H9 (cell line): ENCODE measurements around the gene HOXC13. TPM values are rescaled to one million over a fixed set of nuclear protein-coding genes. Genes with fewer than 3 reads are reported as not detected.

Experiments used
- DNase-seq: peaks from one replicate; pipeline ENCODE4 v3.0.0-alpha.2; 2017
- H2AFZ ChIP-seq: one replicate; pipeline ENCODE4 v1.6.1; 2013; ENCODE audit warnings: mild to moderate bottlenecking, low read length, control low read depth, moderate library complexity
- H2AK5ac ChIP-seq: 2 replicates; pipeline ENCODE4 v1.6.1; 2013; ENCODE audit warnings: low read length, control low read depth, mixed read lengths; ENCODE audit not compliant: insufficient read length
- H2BK120ac ChIP-seq: one replicate; pipeline ENCODE4 v1.6.1; 2013; ENCODE audit warnings: low read depth, mild to moderate bottlenecking, low read length, control low read depth, inconsistent platforms; ENCODE audit not compliant: poor library complexity, severe bottlenecking
- H2BK12ac ChIP-seq: 2 replicates; pipeline ENCODE4 v1.6.1; 2013; ENCODE audit warnings: low read length, control low read depth, mixed read lengths, low read depth; ENCODE audit not compliant: insufficient read length
- H2BK15ac ChIP-seq: 2 replicates; pipeline ENCODE4 v1.6.1; 2013; ENCODE audit warnings: low read depth, low read length, control low read depth
- H2BK20ac ChIP-seq: one replicate; pipeline ENCODE4 v1.6.1; 2013; ENCODE audit warnings: low read depth, mild to moderate bottlenecking, low read length, control low read depth, inconsistent platforms; ENCODE audit not compliant: poor library complexity, severe bottlenecking
- H2BK5ac ChIP-seq: 2 replicates; pipeline ENCODE4 v1.6.1; 2013; ENCODE audit warnings: low read length, control low read depth, mixed read lengths; ENCODE audit not compliant: insufficient read length
- H3K14ac ChIP-seq: 2 replicates; pipeline ENCODE4 v1.6.1; 2013; ENCODE audit warnings: low read length, control low read depth; ENCODE audit not compliant: insufficient read depth
- H3K18ac ChIP-seq: 2 replicates; pipeline ENCODE4 v1.6.1; 2013; ENCODE audit warnings: low read depth, mild to moderate bottlenecking, mixed read lengths, low read length, control low read depth; ENCODE audit not compliant: insufficient read length
- H3K23ac ChIP-seq: 2 replicates; pipeline ENCODE4 v1.6.1; 2013; ENCODE audit warnings: low read length, control low read depth, mixed read lengths, low read depth; ENCODE audit not compliant: insufficient read length
- H3K23me2 ChIP-seq: 2 replicates; pipeline ENCODE4 v1.6.1; 2013; ENCODE audit warnings: low read depth, mild to moderate bottlenecking, mixed read lengths, low read length, control low read depth; ENCODE audit not compliant: insufficient read length, poor library complexity, severe bottlenecking
- H3K27ac ChIP-seq: 2 replicates; pipeline ENCODE4 v1.5.1; 2013; ENCODE audit warnings: low read length, control low read depth, mixed read lengths, low read depth; ENCODE audit not compliant: insufficient read length
- H3K27me3 ChIP-seq: 2 replicates; pipeline ENCODE4 v1.6.1; 2013; ENCODE audit warnings: low read length, control low read depth, inconsistent platforms; ENCODE audit not compliant: insufficient read depth
- H3K4ac ChIP-seq: 2 replicates; pipeline ENCODE4 v1.6.1; 2013; ENCODE audit warnings: low read depth, mild to moderate bottlenecking, control low read depth, inconsistent platforms, low read length, moderate library complexity
- H3K4me1 ChIP-seq: 2 replicates; pipeline ENCODE4 v1.6.1; 2013; ENCODE audit warnings: low read length, control low read depth, inconsistent platforms; ENCODE audit not compliant: insufficient read depth
- H3K4me2 ChIP-seq: 2 replicates; pipeline ENCODE4 v1.6.1; 2013; ENCODE audit warnings: low read length, control low read depth, mixed read lengths; ENCODE audit not compliant: insufficient read length, insufficient read depth
- H3K56ac ChIP-seq: 2 replicates; pipeline ENCODE4 v1.6.1; 2013; ENCODE audit warnings: low read depth, mild to moderate bottlenecking, mixed read lengths, low read length, control low read depth; ENCODE audit not compliant: insufficient read length
- H3K79me1 ChIP-seq: 2 replicates; pipeline ENCODE4 v1.6.1; 2013; ENCODE audit warnings: low read depth, mild to moderate bottlenecking, moderate library complexity, low read length, control low read depth, inconsistent platforms; ENCODE audit not compliant: insufficient read depth, poor library complexity, severe bottlenecking
- H3K79me2 ChIP-seq: 2 replicates; pipeline ENCODE4 v1.6.1; 2013; ENCODE audit warnings: low read length, control low read depth, inconsistent platforms; ENCODE audit not compliant: insufficient read depth
- H3K9ac ChIP-seq: 2 replicates; pipeline ENCODE4 v1.6.1; 2013; ENCODE audit warnings: low read length, control low read depth, mixed read lengths; ENCODE audit not compliant: insufficient read length; ENCODE audit errors: extremely low read depth
- H3K9me3 ChIP-seq: one replicate; pipeline ENCODE4 v1.6.1; 2013; ENCODE audit warnings: low read depth, low read length, inconsistent platforms; ENCODE audit not compliant: control insufficient read depth
- H3T11ph ChIP-seq: one replicate; pipeline ENCODE4 v1.6.1; 2013; ENCODE audit warnings: mild to moderate bottlenecking, low read length, control low read depth, inconsistent platforms
- H4K20me1 ChIP-seq: one replicate; pipeline ENCODE4 v1.6.1; 2013; ENCODE audit not compliant: control insufficient read depth, insufficient read length, insufficient read depth
- H4K5ac ChIP-seq: 2 replicates; pipeline ENCODE4 v1.6.1; 2013; ENCODE audit warnings: low read depth, mild to moderate bottlenecking, mixed read lengths, low read length, control low read depth; ENCODE audit not compliant: insufficient read length
- H4K8ac ChIP-seq: replicated peaks from 2 replicates; pipeline ENCODE4 v1.6.1; 2013; ENCODE audit warnings: low read length, control low read depth, mixed read lengths, low read depth; ENCODE audit not compliant: insufficient read length
- H4K91ac ChIP-seq: 2 replicates; pipeline ENCODE4 v1.6.1; 2013; ENCODE audit warnings: low read depth, mild to moderate bottlenecking, moderate library complexity, mixed read lengths, low read length, control low read depth; ENCODE audit not compliant: insufficient read length
- H3K27ac Mint-ChIP-seq, 3 experiments: 2 replicates in 2 of 3; 3 replicates in 1 of 3; pipeline ENCODE4 v1.8.0; 2020 to 2021; ENCODE audit warnings: mixed read lengths in 3 of 3, mild to moderate bottlenecking in 1 of 3, moderate library complexity in 1 of 3
- H3K27me3 Mint-ChIP-seq: 2 replicates; pipeline ENCODE4 v1.8.0; 2021; ENCODE audit warnings: low read depth, mild to moderate bottlenecking, moderate library complexity, mixed read lengths
- H3K36me3 Mint-ChIP-seq, 3 experiments: 2 replicates in 2 of 3; 3 replicates in 1 of 3; pipeline ENCODE4 v1.8.0; 2020 to 2021; ENCODE audit warnings: low read depth in 3 of 3, mixed read lengths in 3 of 3; ENCODE audit not compliant: insufficient read depth in 1 of 3
- H3K4me1 Mint-ChIP-seq, 2 experiments: 2 replicates each; pipeline ENCODE4 v1.8.0; 2020; ENCODE audit warnings: mixed read lengths in 2 of 2
- H3K4me3 Mint-ChIP-seq, 2 experiments: 2 replicates in 1 of 2; 3 replicates in 1 of 2; pipeline ENCODE4 v1.8.0; 2020 to 2021; ENCODE audit warnings: mild to moderate bottlenecking in 2 of 2, mixed read lengths in 2 of 2, moderate library complexity in 1 of 2
- H3K9me3 Mint-ChIP-seq, 2 experiments: 2 replicates in 1 of 2; 3 replicates in 1 of 2; pipeline ENCODE4 v1.8.0; 2020; ENCODE audit warnings: mild to moderate bottlenecking in 2 of 2, mixed read lengths in 2 of 2, moderate library complexity in 1 of 2
- WGBS: extraction: QIAGEN DNeasy Blood & Tissue Kit; methylation state at CpG from one replicate; pipeline ENCODE4 v1.1.7; 2013; ENCODE audit warnings: missing lambda C conversion rate, low lambda C conversion rate, mixed read lengths; ENCODE audit not compliant: insufficient read length; ENCODE audit errors: extremely low coverage; 5-methylcytosine and 5-hydroxymethylcytosine counted together
- total RNA-seq: library from RNA; stranded (reverse); gene quantifications from 2 replicates; pipeline ENCODE4 v1.2.1, GENCODE V29; 2021
- TF ChIP-seq, protein P1 (sequence below): fragments of 200-600 bp; sonication (generic); conservative IDR thresholded peaks from 3 replicates; pipeline ENCODE4 v1.8.0; 2021; ENCODE audit warnings: antibody characterized with exemption, mild to moderate bottlenecking

HOXC13 gene
- total RNA-seq, 1 experiment from 2014 or later = not detected

DNA sequence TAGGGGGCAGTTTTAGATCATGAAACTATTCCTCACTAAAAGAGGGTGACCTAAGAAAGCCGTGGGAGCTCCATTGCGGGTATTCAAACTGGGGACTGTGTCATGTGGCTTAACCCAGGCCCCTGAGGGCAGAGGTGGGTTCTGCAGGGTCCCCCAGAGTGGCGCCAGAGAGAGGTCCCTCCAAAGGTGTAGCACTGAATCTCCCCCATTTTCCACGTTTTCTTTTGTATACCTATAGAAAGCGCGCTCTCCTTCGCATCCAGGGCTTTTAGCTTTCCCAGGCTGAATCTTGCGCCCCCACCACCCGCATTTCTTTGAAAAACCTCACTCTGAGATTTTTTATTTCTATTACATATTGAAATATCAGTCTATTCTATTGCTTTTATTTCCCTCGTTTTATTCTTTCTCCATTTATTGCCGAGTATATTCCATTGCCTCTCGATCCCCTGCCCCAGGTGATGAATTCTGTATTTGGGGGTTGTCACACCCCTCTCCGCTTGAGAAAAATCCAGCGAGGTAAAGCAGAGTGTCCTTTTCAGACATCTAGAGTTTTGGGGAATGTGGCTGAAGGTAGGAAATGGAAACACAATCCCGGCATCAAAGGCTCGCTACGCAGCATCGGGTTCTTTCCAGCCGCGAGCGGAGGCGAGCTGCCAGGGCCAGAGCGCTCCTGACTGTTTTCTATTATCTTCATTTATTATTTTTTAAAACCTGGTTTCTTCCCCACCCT, 870 bp upstream of the HOXC13 start:
- Histone ChIP-seq H3K9ac (no peak overlapping the region), H3K27ac (no peak overlapping the region), H3K9me3 (no peaks in the 10 kb centered on the region), H3K18ac (no peak overlapping the region), H4K8ac (no peak overlapping the region), H3K79me1 (no peaks in the 10 kb centered on the region), H4K20me1 (no peaks in the 10 kb centered on the region), H2AK5ac (no peak overlapping the region), H2BK120ac (no peak overlapping the region), H3K27me3 (peaks cover 92% of the 10 kb centered on the region), H2BK15ac (no peak overlapping the region), H3T11ph (no peak overlapping the region), H3K56ac (no peak overlapping the region), H4K5ac (no peak overlapping the region), H2BK20ac (no peak overlapping the region), H3K23ac (no peak overlapping the region), H3K23me2 (no peaks in the 10 kb centered on the region), H4K91ac (no peak overlapping the region), H3K14ac (no peak overlapping the region), H3K4me2 (no peak overlapping the region), H3K4ac (no peak overlapping the region), H3K4me1 (no peaks in the 10 kb centered on the region), H3K79me2 (no peaks in the 10 kb centered on the region), H2AFZ (no peak overlapping the region), H2BK5ac (no peak overlapping the region), H2BK12ac (no peak overlapping the region)
- DNase-seq = no peak
- Mint-ChIP-seq H3K27me3 (peaks cover 98% of the 10 kb centered on the region), H3K4me3 (0 out of 5 replicates have a peak overlapping the region, but pooled peaks of 1 of the 2 experiments have one; percentile 67), H3K4me1 (peaks cover 0 to 19% of the 10 kb centered on the region in 2 experiments; a peak in 3 of 4 replicates), H3K9me3 (peaks cover 7 to 9% of the 10 kb centered on the region in 2 experiments), H3K27ac (no peak overlapping the region), H3K36me3 (no peaks in the 10 kb centered on the region)
- TF ChIP-seq, protein P1, sequence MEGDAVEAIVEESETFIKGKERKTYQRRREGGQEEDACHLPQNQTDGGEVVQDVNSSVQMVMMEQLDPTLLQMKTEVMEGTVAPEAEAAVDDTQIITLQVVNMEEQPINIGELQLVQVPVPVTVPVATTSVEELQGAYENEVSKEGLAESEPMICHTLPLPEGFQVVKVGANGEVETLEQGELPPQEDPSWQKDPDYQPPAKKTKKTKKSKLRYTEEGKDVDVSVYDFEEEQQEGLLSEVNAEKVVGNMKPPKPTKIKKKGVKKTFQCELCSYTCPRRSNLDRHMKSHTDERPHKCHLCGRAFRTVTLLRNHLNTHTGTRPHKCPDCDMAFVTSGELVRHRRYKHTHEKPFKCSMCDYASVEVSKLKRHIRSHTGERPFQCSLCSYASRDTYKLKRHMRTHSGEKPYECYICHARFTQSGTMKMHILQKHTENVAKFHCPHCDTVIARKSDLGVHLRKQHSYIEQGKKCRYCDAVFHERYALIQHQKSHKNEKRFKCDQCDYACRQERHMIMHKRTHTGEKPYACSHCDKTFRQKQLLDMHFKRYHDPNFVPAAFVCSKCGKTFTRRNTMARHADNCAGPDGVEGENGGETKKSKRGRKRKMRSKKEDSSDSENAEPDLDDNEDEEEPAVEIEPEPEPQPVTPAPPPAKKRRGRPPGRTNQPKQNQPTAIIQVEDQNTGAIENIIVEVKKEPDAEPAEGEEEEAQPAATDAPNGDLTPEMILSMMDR = no peak
- no CpG with 5 or more reads among the region's 23 CpGs for WGBS
